Spinal cord (tissue), 10 donors: Measurements from ENCODE around the gene PUDP. TPM values are rescaled to one million over a fixed set of nuclear protein-coding genes. Genes with fewer than 3 reads are reported as not detected.
"Not testable (repeated sequence)": the region's sequence is repeated elsewhere in the genome, so short reads cannot be mapped to it uniquely, and the experiment has no call there.

ENCODE experiments used
- DNase-seq, 6 donors: peaks; one replicate each; pipeline versions ENCODE4 v3.0.0 to v3.0.0-alpha.2; 2013 to 2015; ENCODE audit warnings: low spot score in 6 of 6, low read depth in 4 of 6
- H3K27ac ChIP-seq: one replicate; pipeline ENCODE4 v1.5.1; 2013; ENCODE audit warnings: low read depth, low read length, control low read depth
- H3K27me3 ChIP-seq: one replicate; pipeline ENCODE4 v1.6.1; 2013; ENCODE audit warnings: low read length; ENCODE audit not compliant: control insufficient read depth, insufficient read depth
- H3K36me3 ChIP-seq: one replicate; pipeline ENCODE4 v1.6.1; 2013; ENCODE audit warnings: low read length; ENCODE audit not compliant: control insufficient read depth, insufficient read depth
- H3K4me1 ChIP-seq: one replicate; pipeline ENCODE4 v1.6.1; 2013; ENCODE audit warnings: low read length; ENCODE audit not compliant: control insufficient read depth, insufficient read depth
- H3K4me3 ChIP-seq: one replicate; pipeline ENCODE4 v1.5.1; 2013; ENCODE audit warnings: low read depth, low read length, control low read depth
- H3K9me3 ChIP-seq: one replicate; pipeline ENCODE4 v1.6.1; 2013; ENCODE audit warnings: low read length; ENCODE audit not compliant: control insufficient read depth, insufficient read depth
- WGBS: methylation state at CpG from one replicate; pipeline ENCODE4 v1.1.5; 2013; ENCODE audit warnings: missing lambda C conversion rate; ENCODE audit not compliant: insufficient coverage; 5-methylcytosine and 5-hydroxymethylcytosine counted together
- long read RNA-seq, 4 donors: transcript quantifications; one replicate each; lab custom pipeline, GENCODE V29; 2026
- polyA plus RNA-seq, 2 donors: library from polyadenylated mRNA; unstranded; fragments of 120-200 nt; gene quantifications; one replicate each; pipeline ENCODE4 v1.2.1, GENCODE V29; 2013; ENCODE audit not compliant: insufficient read length in 2 of 2
- total RNA-seq, 2 donors: library from RNA; depleted of rRNA in 1 of 2; stranded (reverse); fragments of 120-200 nt in 1 of 2; fragments of >200 nt in 1 of 2; gene quantifications; one replicate each; pipeline versions ENCODE4 v1.2.3 to v1.2.4, GENCODE V29; 2013 to 2014
- donor health status: healthy.

The PUDP gene
- total RNA-seq (10 to 100 TPM; 10.6 to 11.1 TPM), polyA plus RNA-seq (10 to 100 TPM; 10.9 to 16.8 TPM)
- long read RNA-seq, donor 1, partial matches to known transcripts = 8 of 9 reads
- long read RNA-seq, donor 1, other reads (novel, unspliced or antisense) = 0 of 9 reads
- long read RNA-seq, donor 2, partial matches to known transcripts = 0 of 4 reads
- long read RNA-seq, donor 2, other reads (novel, unspliced or antisense) = 0 of 4 reads
- long read RNA-seq, donor 3, transcript PUDP-201 (4 exons, 2,140 nt) = major isoform, 6 of 6 reads
- long read RNA-seq, donor 3, partial matches to known transcripts = 0 of 6 reads
- long read RNA-seq, donor 3, other reads (novel, unspliced or antisense) = 0 of 6 reads
- long read RNA-seq, donor 4, transcript PUDP-201 (4 exons, 2,140 nt) = major isoform, 5 of 5 reads
- long read RNA-seq, donor 4, partial matches to known transcripts = 0 of 5 reads
- long read RNA-seq, donor 4, other reads (novel, unspliced or antisense) = 0 of 5 reads

GRCh38 chrX:7147978-7148854, at the start of gene PUDP:
Gene PUDP (minus strand): TSS chrX:7148153. CDS start chrX:7148113, 40 bp downstream.
- Histone ChIP-seq H3K4me3 (peak within 1 kb of the TSS; percentile 96), H3K9me3 (no peaks in the 10 kb centered on the region), H3K27me3 (peaks cover 3% of the 10 kb centered on the region), H3K4me1 (peaks cover 13% of the 10 kb centered on the region), H3K27ac (peak within 1 kb of the TSS; percentile 95), H3K36me3 (no peaks in the 10 kb centered on the region)
- peak; percentile 63 to 97 (median 88) for DNase-seq
- under 1% methylated on average over 71 of the region's 76 CpGs for WGBS

GRCh38 chrX:7194606-7195005, 46.7 kb upstream of the PUDP start:
- no peak for DNase-seq
- no peak overlapping the region for H3K27ac ChIP-seq
- no peak overlapping the region for H3K4me3 ChIP-seq
- H3K9me3 ChIP-seq = no peaks in the 10 kb centered on the region
- no peaks in the 10 kb centered on the region for H3K36me3 ChIP-seq
- H3K4me1 ChIP-seq = no peaks in the 10 kb centered on the region
- WGBS = 100% methylated on average over 1 of the region's 11 CpGs
- H3K27me3 ChIP-seq = no peaks in the 10 kb centered on the region

GRCh38 chrX:7192871-7193270, 44.9 kb upstream of the PUDP start:
- DNase-seq = no peak
- WGBS = 100% methylated on average over 2 of the region's 7 CpGs

GRCh38 chrX:7191681-7192110, 43.7 kb upstream of the PUDP start:
- no peaks in the 10 kb centered on the region for H3K9me3 ChIP-seq
- WGBS = 100% methylated on average over 1 of the region's 2 CpGs
- no peak for DNase-seq

More at GRCh38 chrX:7192871-7193270, 44.9 kb upstream of the PUDP start:
- H3K4me3 ChIP-seq = no peak overlapping the region
- no peaks in the 10 kb centered on the region for H3K27me3 ChIP-seq
- H3K36me3 ChIP-seq = no peaks in the 10 kb centered on the region
- no peaks in the 10 kb centered on the region for H3K9me3 ChIP-seq
- no peak overlapping the region for H3K27ac ChIP-seq
- H3K4me1 ChIP-seq = no peaks in the 10 kb centered on the region

GRCh38 chrX:7190157-7190556, 42.2 kb upstream of the PUDP start:
- WGBS = 100% methylated on average over 2 of the region's 2 CpGs
- Histone ChIP-seq H3K36me3 (no peaks in the 10 kb centered on the region), H3K27me3 (no peaks in the 10 kb centered on the region), H3K9me3 (no peaks in the 10 kb centered on the region), H3K4me1 (no peaks in the 10 kb centered on the region), H3K4me3 (no peak overlapping the region), H3K27ac (no peak overlapping the region)
- DNase-seq = no peak

More at GRCh38 chrX:7191681-7192110, 43.7 kb upstream of the PUDP start:
- Histone ChIP-seq H3K36me3 (no peaks in the 10 kb centered on the region), H3K27ac (no peak overlapping the region), H3K4me3 (no peak overlapping the region), H3K4me1 (no peaks in the 10 kb centered on the region), H3K27me3 (no peaks in the 10 kb centered on the region)

GRCh38 chrX:7188672-7189071, 40.7 kb upstream of the PUDP start:
- H3K4me1 ChIP-seq = no peaks in the 10 kb centered on the region
- no peaks in the 10 kb centered on the region for H3K27me3 ChIP-seq
- no peak overlapping the region for H3K27ac ChIP-seq
- no peaks in the 10 kb centered on the region for H3K9me3 ChIP-seq
- no CpG with 5 or more reads among the region's 2 CpGs for WGBS
- no peak overlapping the region for H3K4me3 ChIP-seq
- DNase-seq = no peak
- H3K36me3 ChIP-seq = no peaks in the 10 kb centered on the region

- H3K27ac ChIP-seq = no peak overlapping the region
- no peaks in the 10 kb centered on the region for H3K27me3 ChIP-seq
- no peaks in the 10 kb centered on the region for H3K36me3 ChIP-seq
- no peak overlapping the region for H3K4me3 ChIP-seq
- H3K9me3 ChIP-seq = no peaks in the 10 kb centered on the region
- H3K4me1 ChIP-seq = no peaks in the 10 kb centered on the region
- WGBS = 92% methylated on average over 2 of the region's 3 CpGs
- no peak for DNase-seq
Observed at GRCh38 chrX:7184816-7185215, 36.9 kb upstream of the PUDP start.

GRCh38 chrX:7179446-7179845, 31.5 kb upstream of the PUDP start:
- Histone ChIP-seq H3K27ac (no peak overlapping the region), H3K4me3 (no peak overlapping the region), H3K9me3 (no peaks in the 10 kb centered on the region), H3K36me3 (no peaks in the 10 kb centered on the region), H3K27me3 (no peaks in the 10 kb centered on the region), H3K4me1 (no peaks in the 10 kb centered on the region)
- DNase-seq = no peak
- WGBS = no CpG with 5 or more reads among the region's 2 CpGs

- not testable (repeated sequence) for H3K4me3 ChIP-seq, H3K27me3 ChIP-seq, H3K4me1 ChIP-seq, DNase-seq, H3K9me3 ChIP-seq, H3K27ac ChIP-seq, H3K36me3 ChIP-seq
- WGBS = 80% methylated on average over 1 of the region's 2 CpGs
Observed at GRCh38 chrX:7178859-7179258, 30.9 kb upstream of the PUDP start.
